ENCODE results near the gene SLC22A1. TPM values are rescaled to one million over a fixed set of nuclear protein-coding genes. Genes with fewer than 3 reads are reported as not detected.

Gene SLC22A1
- total and polyA plus RNA-seq, 2 experiments from 2014 or later: 0.10 to 0.65 TPM

GRCh38 chr6:160197662-160198061 lies 76.0 kb downstream of the SLC22A1 start:
- Histone ChIP-seq H3K27me3 (ENCODE audit: insufficient read depth) (no peaks in the 10 kb centered on the region), H3K9me2 (ENCODE audit: insufficient read depth) (peaks cover 6% of the 10 kb centered on the region; the same call in 1 of the 2 replicates), H3K4me3 (no peak overlapping the region), H3K27ac (ENCODE audit: low read depth) (no peak overlapping the region), H3K79me2 (replicated peaks; ENCODE audit: insufficient read depth) (no peaks in the 10 kb centered on the region), H2AFZ (no peak overlapping the region), H3K4me1 (ENCODE audit: insufficient read depth) (no peaks in the 10 kb centered on the region), H4K20me1 (replicated peaks; ENCODE audit: insufficient read depth) (no peaks in the 10 kb centered on the region), H3K4me2 (no peak overlapping the region), H3F3A (replicated peaks; ENCODE audit: low read depth) (no peaks in the 10 kb centered on the region), H3K36me3 (ENCODE audit: insufficient read depth) (no peaks in the 10 kb centered on the region; the same call in 1 of the 2 replicates)
- H3K4me1 Mint-ChIP-seq: 0 out of 3 replicates have a peak, but pooled peaks cover 2% of the 10 kb centered on the region
- DNase-seq (ENCODE audit: low spot score): no peak
- no peaks in the 10 kb centered on the region for H3K27me3 Mint-ChIP-seq (ENCODE audit: insufficient read depth, low read depth, poor library complexity)
- H3K36me3 Mint-ChIP-seq (ENCODE audit: low read depth): peaks cover 6% of the 10 kb centered on the region; the same call in 1 of the 3 replicates
- H3K9me3 Mint-ChIP-seq: peaks cover 18% of the 10 kb centered on the region
- no peak overlapping the region for H3K27ac Mint-ChIP-seq
- ATAC-seq: no peak
- TF ChIP-seq ZNF331 (CRISPR knock-in tag; IDR thresholded peaks at IDR 0.05; ENCODE audit: low read depth) (no peak), ZNF462 (CRISPR knock-in tag; IDR thresholded peaks at IDR 0.05) (no peak), POLR2AphosphoS5 (IDR thresholded peaks at IDR 0.05; ENCODE audit: low read depth) (no peak), ETS1 (IDR thresholded peaks at IDR 0.05) (no peak), STAT1 (IDR thresholded peaks at IDR 0.05; ENCODE audit: unreplicated experiment) (no peak), EZH2phosphoT487 (IDR thresholded peaks at IDR 0.05; ENCODE audit: unreplicated experiment) (no peak), CTCF (conservative IDR thresholded peaks at IDR 0.05; ENCODE audit: low read depth in 2 of 2) (no peak), NANOG (IDR thresholded peaks at IDR 0.05; ENCODE audit: borderline replicate concordance) (no peak), EZH2 (IDR thresholded peaks at IDR 0.05; ENCODE audit: low read depth, unreplicated experiment) (no peak), ZNF114 (CRISPR knock-in tag; IDR thresholded peaks at IDR 0.05) (no peak), JUNB (IDR thresholded peaks at IDR 0.05; ENCODE audit: unreplicated experiment) (no peak), REST (IDR thresholded peaks at IDR 0.05; ENCODE audit: unreplicated experiment) (no peak), CREB1 (CRISPR knock-in tag; IDR thresholded peaks at IDR 0.05; ENCODE audit: low read depth) (no peak)
- no peak overlapping the region for H3K4me3 Mint-ChIP-seq

Measured in GM23338 (cell line).